NT2/D1 (cell line): Measurements from ENCODE around the gene TNP1.

ENCODE experiments used
- DNase-seq: peaks from one replicate; pipeline ENCODE4 v3.0.0-alpha.2; 2011; ENCODE audit warnings: low read depth, low spot score
- H3K27me3 ChIP-seq: 2 replicates; pipeline ENCODE4 v1.6.0; 2011; ENCODE audit warnings: mild to moderate bottlenecking; ENCODE audit not compliant: insufficient read length, insufficient read depth
- H3K36me3 ChIP-seq: 2 replicates; pipeline ENCODE4 v1.6.1; 2011; ENCODE audit warnings: mild to moderate bottlenecking, low read length, mixed read lengths; ENCODE audit not compliant: insufficient read depth, insufficient read length
- H3K4me1 ChIP-seq: 2 replicates; pipeline ENCODE4 v1.5.1; 2011; ENCODE audit not compliant: insufficient read depth, insufficient read length
- H3K4me3 ChIP-seq: 2 replicates; pipeline ENCODE4 v1.5.1; 2011; ENCODE audit warnings: low read depth; ENCODE audit not compliant: insufficient read length
- H3K9ac ChIP-seq: 2 replicates; pipeline ENCODE4 v1.6.0; 2011; ENCODE audit warnings: low read depth; ENCODE audit not compliant: insufficient read length
- H3K9me3 ChIP-seq: 2 replicates; pipeline ENCODE4 v1.5.1; 2011; ENCODE audit warnings: mild to moderate bottlenecking, low read length; ENCODE audit not compliant: insufficient read depth
- SUZ12 ChIP-seq: IDR thresholded peaks from 2 replicates; pipeline ENCODE4 v1.6.1; 2011; ENCODE audit not compliant: insufficient read length, insufficient read depth; ENCODE audit errors: extremely low read depth
- YY1 ChIP-seq: IDR thresholded peaks from 2 replicates; pipeline ENCODE4 v1.6.1; 2011; ENCODE audit not compliant: insufficient read length, insufficient read depth
- ZNF274 ChIP-seq: IDR thresholded peaks from 2 replicates; pipeline ENCODE4 v1.6.1; 2011; ENCODE audit warnings: mild to moderate bottlenecking, low read depth, low read length

The TNP1 gene

GRCh38 chr2:216863946-216864345 lies 4.1 kb upstream of the TNP1 start:
- Histone ChIP-seq H3K36me3 (no peaks in the 10 kb centered on the region), H3K27me3 (no peaks in the 10 kb centered on the region), H3K4me3 (no peak overlapping the region), H3K4me1 (no peaks in the 10 kb centered on the region), H3K9me3 (no peaks in the 10 kb centered on the region), H3K9ac (no peak overlapping the region)
- TF ChIP-seq SUZ12 (no peak), YY1 (no peak), ZNF274 (no peak)
- no peak for DNase-seq

- TF ChIP-seq SUZ12 (no peak), YY1 (no peak), ZNF274 (no peak)
- Histone ChIP-seq H3K4me3 (no peak overlapping the region), H3K36me3 (no peaks in the 10 kb centered on the region), H3K9ac (no peak overlapping the region), H3K27me3 (no peaks in the 10 kb centered on the region), H3K9me3 (no peaks in the 10 kb centered on the region), H3K4me1 (no peaks in the 10 kb centered on the region)
- no peak for DNase-seq
Observed at GRCh38 chr2:216862628-216863398, 2.9 kb upstream of the TNP1 start.

GRCh38 chr2:216860426-216861137 lies 718 bp upstream of the TNP1 start:
- H3K27me3 ChIP-seq, result no peaks in the 10 kb centered on the region
- peaks cover 2% of the 10 kb centered on the region for H3K4me1 ChIP-seq
- H3K9me3 ChIP-seq, result no peaks in the 10 kb centered on the region
- DNase-seq, result no peak
- TF ChIP-seq ZNF274 (no peak), SUZ12 (no peak), YY1 (no peak)
- no peak overlapping the region for H3K9ac ChIP-seq
- no peak overlapping the region for H3K4me3 ChIP-seq
- no peaks in the 10 kb centered on the region for H3K36me3 ChIP-seq

GRCh38 chr2:216858312-216858711 lies 1.6 kb downstream of the TNP1 start:
- no peaks in the 10 kb centered on the region for H3K36me3 ChIP-seq
- no peak for TF ChIP-seq ZNF274
- TF ChIP-seq YY1, result no peak
- no peak for TF ChIP-seq SUZ12
- peaks cover 8% of the 10 kb centered on the region for H3K4me1 ChIP-seq
- no peak for DNase-seq
- H3K27me3 ChIP-seq, result no peaks in the 10 kb centered on the region
- no peak overlapping the region for H3K9ac ChIP-seq
- no peaks in the 10 kb centered on the region for H3K9me3 ChIP-seq
- no peak overlapping the region for H3K4me3 ChIP-seq

- Histone ChIP-seq H3K4me1 (peaks cover 8% of the 10 kb centered on the region), H3K27me3 (no peaks in the 10 kb centered on the region), H3K36me3 (no peaks in the 10 kb centered on the region), H3K9me3 (no peaks in the 10 kb centered on the region), H3K4me3 (no peak overlapping the region), H3K9ac (no peak overlapping the region)
- TF ChIP-seq SUZ12 (no peak), YY1 (no peak), ZNF274 (no peak)
- no peak for DNase-seq
Observed at GRCh38 chr2:216857131-216857550, 2.7 kb downstream of the TNP1 start.

GRCh38 chr2:216856406-216857065 lies 3.3 kb downstream of the TNP1 start:
- no peak for TF ChIP-seq YY1
- TF ChIP-seq ZNF274, result no peak
- TF ChIP-seq SUZ12, result no peak
- Histone ChIP-seq H3K9me3 (no peaks in the 10 kb centered on the region), H3K4me1 (peaks cover 8% of the 10 kb centered on the region), H3K27me3 (no peaks in the 10 kb centered on the region), H3K36me3 (no peaks in the 10 kb centered on the region), H3K4me3 (no peak overlapping the region), H3K9ac (no peak overlapping the region)
- no peak for DNase-seq

- Histone ChIP-seq H3K9ac (no peak overlapping the region), H3K27me3 (no peaks in the 10 kb centered on the region), H3K9me3 (no peaks in the 10 kb centered on the region), H3K4me1 (peaks cover 8% of the 10 kb centered on the region), H3K4me3 (no peak overlapping the region), H3K36me3 (no peaks in the 10 kb centered on the region)
- DNase-seq, result no peak
- TF ChIP-seq YY1 (no peak), SUZ12 (no peak), ZNF274 (no peak)
Observed at GRCh38 chr2:216855605-216856004, 4.3 kb downstream of the TNP1 start.
